Measurements from ENCODE around the gene IRAK3. TPM values are rescaled to one million over a fixed set of nuclear protein-coding genes. Genes with fewer than 3 reads are reported as not detected.

IRAK3 gene
- total RNA-seq, 4 donors from 2014 or later = 3.8 to 8.8 (median 7.1) TPM

- no peaks in the 10 kb centered on the region for H3K27me3 ChIP-seq
- no peak for TF ChIP-seq POLR2A (IDR thresholded peaks at IDR 0.05)
- no peak for TF ChIP-seq POLR2AphosphoS5 (IDR thresholded peaks at IDR 0.05)
- no peak for TF ChIP-seq EP300 (IDR thresholded peaks at IDR 0.05)
- TF ChIP-seq CTCF (IDR thresholded peaks at IDR 0.05) = no peak
- peaks cover 16% of the 10 kb centered on the region for H3K36me3 ChIP-seq
- no peak overlapping the region for H3K4me3 ChIP-seq
- peaks cover 4% of the 10 kb centered on the region for H3K9me3 ChIP-seq
- no peak overlapping the region for H3K27ac ChIP-seq
- 93% methylated on average over 3 of the region's 3 CpGs for WGBS
- H3K4me1 ChIP-seq = peaks cover 27% of the 10 kb centered on the region
- no peak for DNase-seq (ENCODE audit: low spot score in 2 of 2)
Observed at GRCh38 chr12:66164349-66164821, 24.6 kb upstream of the IRAK3 start.

GRCh38 chr12:66165141-66165540 is 23.9 kb upstream of the IRAK3 start:
- H3K36me3 ChIP-seq = peaks cover 8% of the 10 kb centered on the region
- H3K27me3 ChIP-seq = no peaks in the 10 kb centered on the region
- peaks cover 27% of the 10 kb centered on the region for H3K4me1 ChIP-seq
- H3K4me3 ChIP-seq = no peak overlapping the region
- peaks cover 4% of the 10 kb centered on the region for H3K9me3 ChIP-seq
- TF ChIP-seq POLR2AphosphoS5 (IDR thresholded peaks at IDR 0.05) = no peak
- no peak for TF ChIP-seq POLR2A (IDR thresholded peaks at IDR 0.05)
- no peak for TF ChIP-seq CTCF (IDR thresholded peaks at IDR 0.05)
- no peak for TF ChIP-seq EP300 (IDR thresholded peaks at IDR 0.05)
- 98% methylated on average over 2 of the region's 2 CpGs for WGBS
- DNase-seq (ENCODE audit: low spot score in 2 of 2) = no peak
- H3K27ac ChIP-seq = no peak overlapping the region

- peaks cover 4% of the 10 kb centered on the region for H3K9me3 ChIP-seq
- DNase-seq (ENCODE audit: low spot score in 2 of 2) = no peak
- H3K27ac ChIP-seq = no peak overlapping the region
- no peaks in the 10 kb centered on the region for H3K27me3 ChIP-seq
- H3K4me1 ChIP-seq = peaks cover 31% of the 10 kb centered on the region
- no peak overlapping the region for H3K4me3 ChIP-seq
- 90% methylated on average over 2 of the region's 2 CpGs for WGBS
- no peak for TF ChIP-seq CTCF (IDR thresholded peaks at IDR 0.05)
- TF ChIP-seq POLR2A (IDR thresholded peaks at IDR 0.05) = no peak
- TF ChIP-seq EP300 (IDR thresholded peaks at IDR 0.05) = no peak
- TF ChIP-seq POLR2AphosphoS5 (IDR thresholded peaks at IDR 0.05) = no peak
- H3K36me3 ChIP-seq = peaks cover 3% of the 10 kb centered on the region
Observed at GRCh38 chr12:66166561-66166960, 22.5 kb upstream of the IRAK3 start.

- DNase-seq (ENCODE audit: low spot score in 2 of 2) = no peak
Observed at GRCh38 chr12:66168410-66168809, 20.6 kb upstream of the IRAK3 start.

More at GRCh38 chr12:66168410-66168809, 20.6 kb upstream of the IRAK3 start:
- Histone ChIP-seq H3K4me3 (peak overlapping the region; percentile 75), H3K27ac (peak overlapping the region; percentile 99), H3K9me3 (peaks cover 4% of the 10 kb centered on the region), H3K4me1 (peaks cover 26% of the 10 kb centered on the region), H3K27me3 (no peaks in the 10 kb centered on the region), H3K36me3 (peaks cover 3% of the 10 kb centered on the region)
- TF ChIP-seq POLR2A (IDR thresholded peaks at IDR 0.05) (no peak), EP300 (IDR thresholded peaks at IDR 0.05) (no peak), POLR2AphosphoS5 (IDR thresholded peaks at IDR 0.05) (no peak), CTCF (IDR thresholded peaks at IDR 0.05) (no peak)
- 66% methylated on average over 8 of the region's 8 CpGs for WGBS
